Activated effector memory CD4-positive, alpha-beta T cell treated with Interleukin-2 at 50 U/mL for 16 hours (primary cell): ENCODE results near the gene KDM8.
"Not testable (repeated sequence)": the region's sequence is repeated elsewhere in the genome, so short reads cannot be mapped to it uniquely, and the experiment has no call there.

Source experiments
- DNase-seq: peaks from one replicate; pipeline ENCODE4 v3.0.0-alpha.2; 2020

The KDM8 gene

DNA sequence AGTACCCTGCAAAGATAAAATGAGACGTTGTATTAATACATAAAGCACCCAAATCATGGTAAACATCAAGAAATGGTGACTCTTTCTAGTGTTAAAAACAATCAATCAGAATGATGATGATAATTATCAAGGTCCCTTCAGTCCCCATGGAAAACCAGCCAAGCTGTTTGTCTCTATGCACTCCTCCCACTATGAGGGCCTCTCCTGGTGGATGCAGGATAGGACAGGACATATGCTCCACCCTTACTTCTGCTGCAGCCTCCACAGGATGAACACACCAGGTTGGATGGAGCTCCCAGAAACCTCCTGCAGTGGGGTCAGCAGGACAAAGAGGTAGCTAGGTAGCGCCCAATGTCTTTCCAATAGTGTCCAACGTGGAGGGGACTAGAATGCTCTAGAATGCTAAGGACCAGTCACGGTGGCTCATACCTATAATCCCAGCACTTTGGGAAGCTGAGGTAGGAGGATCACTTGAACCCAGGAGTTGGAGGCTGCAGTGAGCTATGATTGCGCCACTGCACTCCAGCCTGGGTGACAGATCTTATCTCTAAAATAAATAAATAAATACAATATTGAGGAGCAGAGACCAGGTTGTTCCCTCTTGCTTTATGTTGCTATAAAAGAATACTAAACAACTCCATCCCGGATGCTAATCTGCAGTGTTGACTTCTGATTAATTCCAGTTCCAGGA lies 9.9 kb upstream of the KDM8 start:
- no peak for DNase-seq

DNA sequence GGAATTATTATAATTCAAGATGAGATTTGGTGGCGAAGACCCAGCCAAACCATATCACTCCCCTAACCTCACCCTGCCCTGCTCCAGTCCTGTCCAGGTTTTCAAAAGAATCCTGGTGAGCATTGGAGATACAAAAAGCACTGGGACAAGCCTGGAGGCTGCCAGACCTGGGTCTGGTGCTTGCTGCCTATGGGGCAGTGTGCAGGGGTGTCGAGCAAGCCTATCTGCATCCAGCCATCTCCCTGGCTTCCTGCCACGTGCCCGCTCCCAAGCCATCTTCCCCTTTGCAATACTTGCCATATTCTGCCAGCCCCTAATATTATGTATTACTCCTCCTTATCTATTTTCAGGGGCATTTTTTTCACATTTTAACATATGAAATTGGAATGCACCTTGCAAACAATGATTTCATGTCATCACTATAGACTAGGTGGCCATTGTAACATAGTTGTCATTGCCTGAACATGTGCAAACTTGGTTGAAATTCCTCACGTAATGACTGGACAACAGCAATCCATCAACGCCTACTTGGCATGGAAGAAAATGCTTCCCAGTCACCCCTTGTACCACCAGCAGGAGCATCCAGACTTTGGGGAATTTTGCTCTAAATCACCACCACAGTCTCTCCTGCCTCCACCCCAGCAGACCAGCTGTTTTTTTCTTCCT lies 8.1 kb upstream of the KDM8 start:
- DNase-seq, result no peak

DNA sequence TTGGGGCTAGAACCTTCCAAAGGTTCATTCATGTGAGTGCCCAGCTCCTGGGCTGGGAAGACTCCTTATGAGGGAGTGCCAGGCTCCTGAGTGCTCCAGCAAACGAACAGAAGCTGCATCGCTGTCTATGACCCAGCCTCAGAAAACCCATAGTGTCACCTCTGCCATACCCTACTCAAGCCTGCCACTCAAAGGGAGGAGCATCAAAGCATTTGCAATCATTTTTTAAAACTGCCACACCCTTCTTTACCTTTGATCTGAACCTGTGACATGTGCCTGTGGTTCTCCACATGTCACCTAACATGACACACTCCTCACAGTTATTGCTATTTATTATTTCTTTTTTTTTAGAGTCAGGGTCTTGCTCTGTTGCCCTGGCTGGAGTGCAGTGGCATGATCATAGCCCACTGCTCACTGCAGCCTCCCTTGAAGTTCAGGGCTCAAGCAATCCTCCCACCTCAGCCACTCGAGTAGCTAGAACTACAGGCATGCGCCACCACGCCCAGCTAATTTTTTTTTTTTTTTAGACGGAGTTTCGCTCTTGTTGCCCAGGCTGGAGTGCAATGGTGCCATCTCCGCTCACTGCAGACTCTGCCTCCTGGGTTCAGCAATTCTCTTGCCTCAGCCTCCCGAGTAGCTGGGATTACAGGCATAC lies 7.3 kb upstream of the KDM8 start:
- DNase-seq, result peak; percentile 36

DNA sequence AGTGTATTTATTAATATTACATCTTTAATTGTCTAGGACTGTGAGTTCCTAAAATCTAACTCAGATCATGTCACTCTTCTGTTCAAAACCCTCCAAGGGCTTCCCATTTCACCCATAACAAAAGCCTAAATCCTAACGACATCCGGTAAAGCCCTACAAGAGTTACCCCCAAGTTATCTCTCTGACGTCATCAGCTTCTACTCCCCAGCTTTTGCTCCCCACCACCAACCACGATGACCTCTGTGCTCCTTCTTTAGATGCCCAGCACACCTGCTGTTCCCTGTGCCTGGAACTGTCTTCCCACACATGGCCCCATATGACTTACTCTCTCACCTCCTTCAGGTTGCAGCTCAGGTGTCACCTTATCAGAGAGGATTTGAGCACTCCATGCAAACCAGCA lies 6.3 kb upstream of the KDM8 start:
- DNase-seq, result no peak

DNA sequence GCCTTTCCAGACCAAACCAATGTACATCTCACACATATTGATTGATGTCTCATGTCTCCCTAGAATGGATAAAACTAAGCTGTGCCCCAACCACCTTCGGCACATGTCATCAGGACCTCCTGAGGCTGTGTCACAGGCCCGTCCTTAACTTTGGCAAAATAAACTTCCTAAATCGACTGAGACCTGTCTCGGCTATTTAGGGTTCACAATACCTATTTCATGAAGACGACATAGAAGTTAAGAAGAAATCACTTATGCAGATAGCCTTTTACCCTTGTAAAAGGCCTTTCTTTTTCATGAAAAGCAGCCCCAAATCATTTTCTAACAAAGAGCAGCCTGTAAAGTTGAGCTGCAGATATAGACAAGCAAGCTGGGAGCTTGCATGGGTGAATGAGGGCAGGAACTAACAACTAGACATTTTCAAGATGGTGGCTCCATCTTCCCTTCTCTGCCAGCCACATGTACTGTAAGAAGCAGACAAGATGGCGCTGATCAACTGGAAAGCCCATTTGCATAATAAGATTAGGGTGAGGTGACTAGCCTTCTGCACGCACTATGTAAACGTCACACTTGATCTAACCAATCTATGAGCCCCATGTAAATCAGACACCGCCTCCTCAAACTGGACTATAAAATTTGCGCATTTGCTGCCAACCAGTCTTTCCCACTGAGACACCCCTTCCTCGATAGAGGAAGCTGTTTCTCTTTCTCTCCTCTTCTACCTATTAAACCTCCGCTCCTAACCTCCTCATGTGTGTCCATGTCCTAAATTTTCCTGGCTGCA lies 4.7 kb upstream of the KDM8 start:
- no peak for DNase-seq

DNA sequence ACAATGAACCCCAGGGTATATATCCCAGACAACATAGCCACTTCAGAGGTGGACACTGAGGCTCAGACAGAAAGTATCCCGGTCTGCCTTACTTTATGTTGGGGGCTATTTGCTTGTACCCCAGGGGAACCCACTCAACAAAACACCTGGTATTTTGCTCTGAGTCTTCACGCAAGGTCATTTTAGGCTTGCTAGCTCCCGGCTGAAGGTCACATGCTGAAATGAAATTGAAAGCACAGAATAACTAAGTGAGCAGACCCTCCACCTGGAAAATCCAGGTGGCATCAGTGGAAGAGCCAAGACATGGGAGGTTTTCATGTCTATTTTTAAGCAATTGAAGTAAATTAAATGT lies 4.1 kb upstream of the KDM8 start:
- DNase-seq, result no peak

DNA sequence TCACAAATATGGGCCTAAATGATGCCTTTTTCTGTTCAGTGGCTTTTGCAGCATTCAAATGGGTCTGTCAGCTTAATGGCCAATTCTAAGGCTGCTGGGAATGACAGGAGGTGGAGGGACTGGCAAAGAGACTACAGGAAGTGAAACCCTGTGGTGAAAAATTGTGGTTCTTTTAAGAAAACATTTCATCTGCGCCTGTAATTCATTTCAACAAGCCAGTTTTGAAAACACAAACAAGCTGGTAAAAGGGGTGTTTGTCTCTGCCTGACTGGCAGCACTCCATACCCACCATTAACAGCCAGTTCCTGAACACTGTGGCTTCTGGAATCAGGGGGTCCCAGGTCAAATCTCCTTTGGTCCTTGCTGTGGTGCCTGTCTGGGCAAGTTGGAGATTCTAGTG lies 3.6 kb upstream of the KDM8 start:
- peak; percentile 13 for DNase-seq

DNA sequence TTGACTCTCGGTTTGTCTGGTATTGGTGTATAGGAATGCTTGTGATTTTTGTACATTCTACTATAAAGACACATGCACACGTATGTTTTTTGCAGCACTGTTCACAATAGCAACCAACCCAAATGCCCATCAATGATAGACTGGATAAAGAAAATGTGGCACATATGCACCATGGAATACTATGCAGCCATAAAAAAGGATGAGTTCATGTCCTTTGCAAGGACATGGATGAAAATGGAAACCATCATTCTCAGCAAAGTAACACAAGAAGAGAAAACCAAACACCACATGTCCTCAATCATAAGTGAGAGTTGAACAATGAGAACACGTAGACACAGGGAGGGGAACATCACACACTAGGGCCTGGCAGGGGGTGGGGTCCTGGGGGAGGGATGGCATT lies 2.4 kb upstream of the KDM8 start:
- not testable (repeated sequence) for DNase-seq

DNA sequence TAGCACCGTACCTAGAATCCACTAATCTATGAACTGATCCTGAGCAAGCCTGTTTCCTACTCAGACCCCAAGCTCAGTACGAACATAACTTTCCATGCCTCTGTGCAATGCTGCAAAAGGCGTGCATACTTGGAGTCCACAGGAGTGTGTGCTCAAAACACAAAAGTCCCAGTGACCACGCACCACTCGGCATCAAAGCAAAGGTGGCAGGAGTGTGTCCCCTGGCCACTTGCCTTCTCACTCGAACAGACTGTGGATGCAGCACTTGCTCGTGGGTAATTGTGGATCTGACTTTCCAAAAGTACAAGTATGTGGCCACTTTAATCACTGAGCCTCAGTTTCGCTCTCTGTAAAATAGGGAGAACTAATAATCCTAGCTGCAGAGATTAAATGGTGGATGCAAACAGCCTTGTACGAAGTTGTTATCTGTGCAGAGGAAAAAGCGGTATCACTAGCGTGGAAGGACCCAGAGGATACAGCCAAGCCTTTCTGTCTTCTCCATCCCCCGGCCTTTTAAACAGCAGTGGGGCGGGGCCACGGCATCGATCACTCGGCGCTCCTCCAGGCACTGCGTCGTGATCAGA lies 311 bp upstream of the KDM8 start:
- DNase-seq, result no peak

DNA sequence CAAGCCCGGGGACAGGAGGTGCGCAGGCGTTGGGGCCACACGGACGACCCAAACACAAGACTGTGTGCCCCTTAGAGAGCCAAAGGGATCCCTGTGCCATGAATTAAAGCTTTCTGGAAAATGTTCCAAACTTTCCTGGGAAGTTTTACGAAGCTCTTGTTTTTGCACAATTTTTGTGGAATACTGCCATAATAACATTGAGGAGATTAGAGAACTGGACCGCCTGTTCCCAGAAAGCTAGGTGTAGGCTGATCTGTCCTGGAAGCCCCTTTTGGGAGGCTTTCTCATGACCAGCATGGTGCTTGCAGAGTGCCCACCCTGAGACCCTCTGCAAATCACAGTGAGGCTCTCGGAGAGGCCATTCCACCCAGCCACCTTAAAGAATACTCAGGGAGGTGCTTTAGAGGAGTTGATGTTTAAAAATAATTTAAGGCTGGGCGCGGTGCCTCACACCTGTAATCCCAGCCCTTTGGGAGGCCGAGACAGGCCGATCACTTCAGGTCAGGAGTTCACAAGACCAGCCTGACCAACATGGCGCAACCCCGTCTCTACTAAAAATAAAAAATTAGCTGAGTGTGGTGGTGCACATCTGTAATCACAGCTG lies 1.1 kb downstream of the KDM8 start:
- DNase-seq, result no peak

DNA sequence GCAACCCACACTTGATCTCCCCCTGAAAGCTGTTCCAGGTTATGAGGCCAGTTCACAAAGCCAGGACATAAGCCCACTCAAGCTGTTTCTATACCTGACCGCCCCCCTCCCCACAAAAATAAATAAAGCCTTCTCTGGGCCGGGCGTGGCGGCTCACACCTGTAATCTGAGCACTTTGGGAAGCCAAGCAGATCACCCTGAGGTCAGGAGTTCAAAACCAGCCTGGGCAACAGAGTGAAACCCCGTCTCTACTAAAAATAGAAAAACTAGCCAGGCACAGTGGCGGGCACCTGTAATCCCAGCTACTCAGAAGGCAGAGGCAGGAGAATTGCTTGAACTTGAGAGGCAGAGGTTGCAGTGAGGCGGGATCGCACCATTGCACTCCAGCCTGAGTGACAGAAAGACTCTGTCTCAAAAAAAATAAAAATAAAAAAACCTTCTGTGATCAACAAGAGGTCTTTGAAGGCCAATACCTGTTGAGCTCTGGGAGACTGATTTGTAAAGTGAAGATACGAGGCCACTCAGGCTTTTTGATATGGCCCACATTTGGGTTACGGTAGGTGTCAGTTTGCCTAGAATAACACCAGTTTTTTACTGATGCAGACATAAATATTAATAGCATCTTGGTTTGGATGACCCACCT lies 2.2 kb downstream of the KDM8 start:
- DNase-seq, result no peak

DNA sequence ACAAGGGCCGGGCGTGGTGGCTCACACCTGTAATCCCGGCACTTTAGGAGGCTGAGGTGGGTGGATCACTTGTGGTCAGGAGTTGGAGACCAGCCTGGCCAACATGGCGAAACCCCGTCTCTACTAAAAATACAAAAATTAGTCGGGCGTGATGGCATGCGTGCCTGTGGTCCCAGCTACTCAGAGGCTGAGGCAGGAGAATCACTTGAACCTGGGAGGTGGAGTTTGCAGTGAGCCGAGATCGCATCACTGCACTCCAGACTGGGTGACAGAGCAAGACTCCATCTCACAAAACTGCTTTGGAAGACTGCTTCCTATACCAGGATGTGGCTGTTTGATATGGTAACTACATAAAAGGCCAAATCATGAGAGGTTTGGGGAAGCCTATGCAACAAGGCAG lies 3.8 kb downstream of the KDM8 start:
- DNase-seq, result not testable (repeated sequence)

DNA sequence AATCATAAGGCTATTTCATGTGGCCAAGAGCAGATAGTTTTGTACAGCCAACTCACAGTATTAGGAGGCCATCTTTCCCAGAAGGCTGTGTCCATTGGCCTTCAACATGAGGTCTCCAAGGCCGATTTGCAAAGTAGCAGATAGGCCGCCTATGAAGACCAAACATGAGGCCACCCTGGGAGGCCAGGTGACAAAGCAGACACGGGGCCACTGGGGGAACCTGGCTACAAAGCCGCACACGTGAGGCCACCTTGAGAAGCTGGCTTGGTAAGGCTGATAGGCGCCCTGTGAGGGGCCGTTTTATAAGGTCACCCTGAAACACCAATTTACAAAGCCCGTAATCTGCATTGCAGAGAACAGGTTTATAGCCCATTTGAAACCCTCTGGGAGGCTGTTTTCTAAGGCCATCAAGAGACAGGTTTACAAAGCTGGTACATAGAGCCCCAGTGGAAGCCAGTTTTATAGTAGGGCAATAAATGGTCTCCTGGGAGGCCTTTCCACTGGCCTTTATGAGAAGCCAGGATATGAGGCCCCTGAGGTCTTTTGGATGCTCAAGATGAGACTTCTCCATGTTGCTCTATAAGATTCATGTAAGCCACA lies 4.9 kb downstream of the KDM8 start:
- no peak for DNase-seq

DNA sequence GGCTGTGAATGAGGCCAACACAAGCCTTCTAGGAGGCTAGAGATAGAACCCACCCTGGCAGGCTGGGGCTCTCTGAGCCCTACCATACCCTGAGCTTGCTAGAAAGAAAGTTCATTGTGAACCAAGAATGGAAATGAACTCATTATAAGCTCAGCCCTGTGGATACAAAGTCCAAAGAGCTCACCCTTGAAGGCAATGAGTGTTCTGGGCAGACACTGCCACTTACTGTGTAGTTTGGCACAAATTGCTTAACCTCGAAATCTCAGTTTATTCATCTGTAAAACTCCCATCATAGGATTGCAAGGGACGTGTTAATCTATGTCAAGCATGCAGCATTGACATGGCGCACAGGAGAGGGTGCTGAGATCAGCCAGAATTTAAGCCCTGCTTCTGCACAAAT lies 5.5 kb downstream of the KDM8 start:
- DNase-seq, result no peak

DNA sequence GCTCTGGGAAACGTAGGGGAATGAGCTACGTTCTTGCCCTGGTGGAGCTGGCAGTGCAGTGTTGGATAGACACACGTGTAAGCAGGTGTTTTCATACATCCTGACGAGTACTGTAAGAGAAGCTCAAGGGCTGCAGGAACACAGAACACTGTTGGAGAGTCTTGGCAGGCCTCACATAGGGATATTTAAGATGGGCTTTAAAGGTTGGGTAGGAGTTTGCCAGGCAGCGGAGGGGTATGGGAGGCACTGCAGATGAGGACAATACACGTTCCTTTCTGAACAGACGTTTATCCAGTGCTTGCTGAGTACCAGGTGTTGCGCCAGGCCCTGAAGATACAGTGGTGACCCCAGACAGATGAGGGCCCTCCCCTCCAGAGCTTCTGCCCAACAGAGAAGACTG lies 6.3 kb downstream of the KDM8 start:
- DNase-seq, result no peak

DNA sequence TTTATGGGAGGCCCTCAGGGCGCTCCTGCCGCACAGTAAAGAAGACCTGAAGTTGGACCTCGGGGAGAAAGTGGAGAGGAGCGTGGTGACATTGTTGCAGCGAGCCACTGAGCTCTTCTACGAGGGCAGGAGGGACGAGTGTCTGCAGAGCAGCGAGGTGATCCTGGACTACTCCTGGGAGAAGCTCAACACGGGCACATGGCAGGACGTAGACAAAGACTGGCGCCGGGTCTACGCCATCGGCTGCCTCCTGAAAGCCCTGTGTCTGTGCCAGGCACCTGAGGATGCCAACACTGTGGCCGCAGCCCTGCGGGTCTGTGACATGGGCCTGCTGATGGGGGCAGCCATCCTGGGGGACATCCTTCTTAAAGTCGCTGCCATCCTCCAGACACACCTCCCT lies 6.8 kb downstream of the KDM8 start:
- no peak for DNase-seq

DNA sequence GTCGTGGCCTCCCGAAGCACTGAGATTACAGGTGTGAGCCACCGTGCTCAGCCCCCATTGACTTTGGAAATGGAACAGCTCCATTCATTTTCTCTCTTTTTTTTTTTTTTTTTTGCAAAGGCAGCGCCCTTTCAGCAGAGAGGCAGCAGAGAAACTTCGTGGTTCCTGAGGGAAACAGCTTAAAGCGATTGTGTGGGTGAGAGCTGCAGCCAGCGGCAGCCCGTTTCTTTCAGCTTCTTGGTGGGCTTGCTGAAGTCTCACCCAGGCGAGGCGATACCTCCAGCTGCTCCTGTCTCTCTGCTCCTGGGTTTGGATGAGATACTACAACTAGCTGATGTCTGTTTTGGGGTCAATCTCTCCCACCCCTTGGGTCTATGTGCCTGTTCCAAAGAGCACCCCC lies 7.7 kb downstream of the KDM8 start:
- DNase-seq, result no peak

DNA sequence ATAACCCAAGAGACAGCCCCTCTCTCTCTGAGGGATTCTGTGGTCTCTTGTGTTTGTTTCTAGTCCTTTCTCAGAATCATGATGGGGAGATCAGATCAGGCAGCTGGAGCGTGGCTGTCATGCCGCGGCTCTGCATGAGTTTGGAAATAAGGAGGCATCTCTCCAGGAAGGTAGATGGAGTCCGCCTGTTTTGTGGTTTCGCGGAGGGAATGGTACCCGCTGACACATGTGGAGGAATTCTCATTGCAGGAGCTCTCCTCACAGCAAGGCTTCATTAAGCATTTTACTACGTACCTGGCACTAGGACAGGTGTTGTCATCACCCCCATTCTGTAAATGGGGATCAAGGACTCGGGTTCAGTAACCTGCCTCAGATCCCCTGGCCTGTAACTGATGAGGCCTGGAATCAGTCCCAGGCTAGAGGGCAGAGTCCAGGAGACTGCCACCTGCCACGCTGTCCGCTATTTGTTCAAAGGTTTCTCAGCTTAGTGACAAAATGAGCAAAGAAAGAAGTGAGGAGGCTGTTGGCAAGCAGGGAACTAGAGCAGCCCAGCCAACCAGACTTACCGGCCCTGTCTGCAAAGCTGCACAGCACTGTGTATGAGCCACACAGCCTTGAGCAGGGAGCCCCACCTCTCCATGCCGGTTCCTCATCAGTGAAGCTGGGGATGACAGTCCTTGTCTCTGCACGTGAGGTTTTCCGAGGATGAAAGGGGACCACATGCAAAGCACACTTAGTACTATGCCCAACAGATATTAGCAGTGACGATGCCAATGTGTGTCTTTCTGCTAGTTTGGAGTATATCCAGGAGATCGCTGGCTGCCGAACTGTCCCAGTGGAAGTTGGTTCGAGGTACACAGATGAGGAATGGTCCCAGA lies 11.0 kb downstream of the KDM8 start:
- DNase-seq, result no peak

DNA sequence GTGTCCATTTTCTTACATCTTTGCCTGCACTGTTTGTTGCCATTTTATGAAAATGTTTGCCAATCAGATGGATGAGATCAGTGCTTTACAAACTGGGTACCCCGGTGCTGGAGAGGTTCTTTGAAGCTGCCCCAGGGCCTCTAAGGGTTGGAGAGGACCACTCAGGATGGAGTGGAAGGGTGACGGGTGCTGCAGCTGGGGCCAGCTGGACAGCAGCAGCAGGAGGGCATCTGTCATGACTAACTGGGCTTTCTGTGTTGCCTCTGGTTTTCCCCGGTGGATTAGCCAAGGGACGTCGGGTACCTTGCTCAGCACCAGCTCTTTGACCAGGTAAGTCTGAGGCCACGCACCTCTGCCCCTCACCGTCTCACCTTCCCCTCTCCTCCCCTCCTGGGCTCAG lies 12.3 kb downstream of the KDM8 start:
- DNase-seq, result no peak

DNA sequence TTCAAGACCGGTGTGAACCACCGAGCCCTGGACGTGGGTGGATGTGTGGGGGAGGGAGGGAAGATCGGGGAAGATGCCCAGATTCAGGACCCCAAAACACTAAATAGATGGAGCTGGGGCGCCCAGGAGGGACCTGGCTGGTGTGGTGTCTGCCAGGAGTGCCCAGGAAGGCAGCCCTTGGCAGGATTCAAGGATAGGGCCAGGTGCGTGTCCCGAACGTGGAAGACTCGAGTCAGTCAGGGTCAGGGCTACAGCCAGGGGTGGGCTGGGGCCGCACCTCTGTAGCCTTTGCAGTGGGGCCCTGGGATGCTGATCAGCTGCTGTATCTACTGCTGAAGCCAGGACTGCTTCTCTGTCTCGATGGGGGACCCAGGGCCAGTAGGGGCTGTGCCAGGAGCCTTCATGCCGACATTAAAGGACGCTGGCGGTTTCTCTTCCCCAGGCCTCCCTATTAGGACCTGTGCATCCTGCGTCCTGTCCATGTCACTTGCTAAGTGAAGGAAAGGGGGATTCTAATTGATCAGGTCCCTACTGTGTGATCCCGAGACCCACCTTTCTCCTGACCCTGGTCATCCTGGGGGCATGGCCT lies 13.1 kb downstream of the KDM8 start:
- no peak for DNase-seq

DNA sequence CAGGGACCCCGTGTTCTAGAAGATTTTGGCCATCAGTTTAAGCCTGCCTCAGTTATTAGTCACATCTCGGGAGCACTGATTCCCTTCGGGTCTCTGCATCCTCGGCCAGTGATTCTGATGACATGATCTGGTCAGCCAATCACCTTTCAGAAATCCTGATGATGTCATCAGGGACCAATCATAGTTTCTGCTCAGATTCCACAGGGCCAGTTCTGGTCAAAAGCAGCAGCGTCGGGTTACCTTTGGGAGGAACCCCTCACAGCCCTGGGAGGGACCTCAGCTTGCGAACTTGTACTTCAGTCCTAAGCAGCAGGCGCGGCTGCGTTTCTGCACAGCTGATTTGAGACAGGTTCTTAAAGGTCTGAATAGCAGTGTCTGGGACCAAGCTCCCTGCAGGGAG lies 13.9 kb downstream of the KDM8 start:
- DNase-seq, result no peak
